Activated T-cell treated with anti-CD3 and anti-CD28 coated beads for 48 hours (primary cell): ENCODE results near the gene ADARB1.
"Not testable (repeated sequence)": the region's sequence is repeated elsewhere in the genome, so short reads cannot be mapped to it uniquely, and the experiment has no call there.

Experiments
- DNase-seq: peaks from one replicate; pipeline ENCODE4 v3.0.0-alpha.2; 2020; ENCODE audit warnings: low read depth

Gene ADARB1

GRCh38 chr21:45074048-45074817 lies at the start of gene ADARB1:
Gene ADARB1, plus strand, starts transcription at chr21:45074580. Its CDS starts 97,077 bp downstream, at chr21:45171657.
- DNase-seq, result peak; percentile 74

GRCh38 chr21:45026066-45026745 lies 48.2 kb upstream of the ADARB1 start:
- DNase-seq, result no peak

GRCh38 chr21:45026826-45027225 lies 47.6 kb upstream of the ADARB1 start:
- DNase-seq, result no peak

GRCh38 chr21:45027241-45028196 lies 46.9 kb upstream of the ADARB1 start:
- DNase-seq, result no peak

- not testable (repeated sequence) for DNase-seq
Observed at GRCh38 chr21:45028645-45029044, 45.7 kb upstream of the ADARB1 start.

DNA sequence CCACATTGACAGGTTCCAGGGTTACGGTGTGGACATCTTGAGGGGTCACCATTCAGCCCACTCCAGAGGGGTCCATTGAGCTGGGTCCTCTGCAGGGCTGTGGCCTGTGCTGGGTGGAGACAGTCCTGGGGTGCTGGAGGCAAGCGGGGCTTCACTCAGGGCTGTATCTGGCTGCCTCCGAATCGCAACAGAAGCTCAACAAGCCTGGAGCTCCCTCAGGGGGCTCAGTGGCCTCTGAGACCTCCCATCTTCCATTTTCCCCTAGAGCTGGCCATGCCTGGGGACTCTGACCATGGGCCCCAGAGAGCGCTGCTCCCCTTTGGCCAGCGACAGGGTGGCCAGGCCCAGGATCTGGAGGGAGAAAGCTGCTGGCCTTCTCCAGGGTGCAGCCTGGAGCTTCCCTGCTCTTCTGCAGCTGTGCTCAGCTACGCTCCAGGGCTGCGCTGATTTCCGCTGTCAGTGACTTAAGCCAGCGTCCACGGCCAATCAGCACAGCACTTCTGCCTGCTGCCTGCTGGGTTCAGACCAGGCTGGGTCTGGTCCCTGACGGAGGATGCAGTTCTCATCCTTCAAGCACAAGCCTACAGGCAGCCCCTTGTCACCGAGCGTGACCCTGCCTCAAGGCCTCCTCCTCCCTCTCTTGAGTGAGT lies 45.0 kb upstream of the ADARB1 start:
- DNase-seq, result no peak

DNA sequence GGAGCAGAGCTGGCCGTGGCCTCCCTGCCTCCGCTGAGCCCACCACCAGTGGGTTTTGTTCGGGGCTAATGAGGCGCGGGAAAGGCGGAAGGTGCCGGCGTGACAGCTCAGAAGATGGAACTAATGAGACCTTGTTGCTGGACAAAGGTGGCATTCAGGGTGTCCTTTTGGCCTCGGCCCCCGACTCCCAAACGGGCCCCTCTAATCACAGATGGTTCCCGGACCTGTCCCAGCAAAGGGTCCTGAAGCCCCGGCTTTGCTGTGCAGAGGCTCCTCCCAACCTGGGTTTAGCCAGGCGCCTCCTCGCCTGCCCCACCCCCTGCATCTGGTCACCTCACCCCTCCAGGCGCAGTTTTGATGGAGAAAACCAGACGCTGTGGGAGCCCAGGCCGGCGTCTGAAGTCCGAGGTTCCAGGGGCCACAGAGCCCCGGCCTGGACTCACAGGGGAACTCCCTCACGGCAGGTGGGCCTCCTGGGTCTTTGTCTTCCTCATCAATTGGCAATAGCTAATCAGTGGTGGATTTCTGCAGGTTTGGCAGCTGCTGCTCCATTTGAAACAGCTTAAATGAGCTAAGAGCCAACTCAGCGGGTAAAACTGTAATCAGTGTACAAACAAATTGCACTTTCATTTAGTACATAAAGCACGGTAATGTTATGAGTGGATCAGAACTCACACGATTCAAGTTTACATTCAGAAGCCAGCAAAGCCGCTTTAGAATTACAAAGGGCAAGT lies 44.3 kb upstream of the ADARB1 start:
- DNase-seq, result no peak

GRCh38 chr21:45030682-45031570 lies 43.5 kb upstream of the ADARB1 start:
- DNase-seq, result no peak

GRCh38 chr21:45031571-45032191 lies 42.7 kb upstream of the ADARB1 start:
- DNase-seq, result no peak

DNA sequence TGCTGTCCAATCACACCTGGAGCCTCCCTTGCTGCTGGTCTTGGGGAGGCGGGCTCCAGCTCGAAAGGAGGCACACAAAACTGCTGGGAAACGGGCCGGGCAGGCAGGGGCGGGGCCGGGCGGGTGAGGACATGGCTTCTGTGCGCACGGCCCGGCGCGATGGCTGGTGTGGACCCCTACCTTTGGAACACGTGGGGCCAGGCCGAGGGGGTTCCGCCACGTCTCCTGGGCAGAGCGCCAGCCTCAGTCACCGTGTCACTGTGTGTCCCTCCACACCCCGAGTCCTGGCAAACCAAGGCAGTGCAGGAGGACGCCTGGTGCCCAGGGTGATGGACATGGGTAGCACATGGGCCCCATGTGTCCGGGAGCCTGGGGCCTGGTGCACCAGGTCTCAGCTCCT lies 42.0 kb upstream of the ADARB1 start:
- DNase-seq, result no peak

- no peak for DNase-seq
Observed at GRCh38 chr21:45032977-45033710, 41.2 kb upstream of the ADARB1 start.

- no peak for DNase-seq
Observed at GRCh38 chr21:45033791-45034555, 40.4 kb upstream of the ADARB1 start.

GRCh38 chr21:45034556-45035476 lies 39.6 kb upstream of the ADARB1 start:
- DNase-seq, result no peak

DNA sequence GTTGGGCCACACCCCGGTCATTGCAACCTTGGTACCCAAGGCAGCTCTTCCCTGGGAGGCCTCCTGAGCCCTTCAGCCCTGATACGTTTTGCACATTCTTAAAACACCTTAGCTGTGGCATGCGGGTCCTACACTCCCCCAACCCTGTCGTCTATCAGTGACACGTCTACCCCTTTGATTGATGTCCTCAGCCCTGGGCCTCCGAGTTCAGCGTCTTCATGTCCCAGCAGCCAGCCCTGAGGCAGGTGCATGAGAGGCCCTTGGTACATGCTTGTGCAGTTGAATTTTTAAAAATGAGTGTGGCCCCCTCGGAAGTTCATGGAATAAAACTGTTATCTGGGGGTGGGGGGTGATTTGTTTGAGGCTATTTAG lies 38.9 kb upstream of the ADARB1 start:
- no peak for DNase-seq

GRCh38 chr21:45036630-45037029 lies 37.8 kb upstream of the ADARB1 start:
- DNase-seq, result no peak

DNA sequence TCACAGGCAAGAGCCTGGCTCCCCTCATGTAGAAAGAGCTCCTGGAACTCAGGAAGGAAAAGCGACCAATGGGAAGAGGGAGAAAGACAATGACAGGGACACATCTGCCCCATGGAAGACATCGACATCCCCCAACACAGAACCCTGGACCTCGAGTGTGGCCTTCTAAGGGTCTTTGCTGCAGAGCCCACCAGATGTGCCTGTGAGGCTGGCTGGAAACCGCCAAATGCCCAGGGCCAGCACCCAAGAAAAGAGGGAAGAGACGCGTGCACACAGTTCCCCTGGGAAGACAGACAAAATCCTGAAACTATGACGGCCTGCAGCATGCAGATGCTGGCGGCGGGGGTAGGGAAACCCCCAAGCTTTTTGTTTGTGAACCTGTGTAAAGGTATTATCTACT lies 36.4 kb upstream of the ADARB1 start:
- DNase-seq, result no peak
